ENCODE measurements around the gene PFN3. TPM values are rescaled to one million over a fixed set of nuclear protein-coding genes. Genes with fewer than 3 reads are reported as not detected.

The PFN3 gene
- total RNA-seq, 1 donor from 2014 or later = not detected

- DNase-seq (ENCODE audit: low read depth) = no peak
- H3K27me3 ChIP-seq (ENCODE audit: control insufficient read depth, insufficient read depth, low read length) = peaks cover 25% of the 10 kb centered on the region
Observed at GRCh38 chr5:177385720-177386119, 14.7 kb downstream of the PFN3 start.

GRCh38 chr5:177384134-177384533, 16.3 kb downstream of the PFN3 start, which contains the start of gene SLC34A1:
Gene SLC34A1 (plus strand): TSS chr5:177384434. CDS start chr5:177385742, 1,308 bp downstream.
- H3K4me3 ChIP-seq (ENCODE audit: low read depth, low read length) = no peak within 1 kb of the TSS
- no peak for TF ChIP-seq CTCF (IDR thresholded peaks at IDR 0.05; ENCODE audit: insufficient read depth, low read length, poor library complexity, severe bottlenecking)

More at GRCh38 chr5:177385720-177386119, 14.7 kb downstream of the PFN3 start:
- H3K36me3 ChIP-seq (ENCODE audit: control insufficient read depth, insufficient read depth, low read length) = no peaks in the 10 kb centered on the region
- H3K4me3 ChIP-seq (ENCODE audit: low read depth, low read length) = no peak overlapping the region
- TF ChIP-seq CTCF (IDR thresholded peaks at IDR 0.05; ENCODE audit: insufficient read depth, low read length, poor library complexity, severe bottlenecking) = no peak

GRCh38 chr5:177383181-177383580, 17.3 kb downstream of the PFN3 start:
- no peak for TF ChIP-seq CTCF (IDR thresholded peaks at IDR 0.05; ENCODE audit: insufficient read depth, low read length, poor library complexity, severe bottlenecking)
- peaks cover 24% of the 10 kb centered on the region for H3K27me3 ChIP-seq (ENCODE audit: control insufficient read depth, insufficient read depth, low read length)
- DNase-seq (ENCODE audit: low read depth) = no peak
- no peak overlapping the region for H3K4me3 ChIP-seq (ENCODE audit: low read depth, low read length)
- H3K36me3 ChIP-seq (ENCODE audit: control insufficient read depth, insufficient read depth, low read length) = no peaks in the 10 kb centered on the region

More at GRCh38 chr5:177384134-177384533, 16.3 kb downstream of the PFN3 start, which contains the start of gene SLC34A1:
- no peaks in the 10 kb centered on the region for H3K36me3 ChIP-seq (ENCODE audit: control insufficient read depth, insufficient read depth, low read length)
- no peak for DNase-seq (ENCODE audit: low read depth)
- H3K27me3 ChIP-seq (ENCODE audit: control insufficient read depth, insufficient read depth, low read length) = peaks cover 25% of the 10 kb centered on the region

- Histone ChIP-seq H3K27me3 (ENCODE audit: control insufficient read depth, insufficient read depth, low read length) (peaks cover 22% of the 10 kb centered on the region), H3K36me3 (ENCODE audit: control insufficient read depth, insufficient read depth, low read length) (no peaks in the 10 kb centered on the region), H3K4me3 (ENCODE audit: low read depth, low read length) (no peak overlapping the region)
- no peak for DNase-seq (ENCODE audit: low read depth)
- peak; percentile 8 for TF ChIP-seq CTCF (IDR thresholded peaks at IDR 0.05; ENCODE audit: insufficient read depth, low read length, poor library complexity, severe bottlenecking)
Observed at GRCh38 chr5:177382423-177383029, 17.9 kb downstream of the PFN3 start.

- no peak for DNase-seq (ENCODE audit: low read depth)
- TF ChIP-seq CTCF (IDR thresholded peaks at IDR 0.05; ENCODE audit: insufficient read depth, low read length, poor library complexity, severe bottlenecking) = no peak
- Histone ChIP-seq H3K27me3 (ENCODE audit: control insufficient read depth, insufficient read depth, low read length) (peaks cover 20% of the 10 kb centered on the region), H3K4me3 (ENCODE audit: low read depth, low read length) (no peak overlapping the region), H3K36me3 (ENCODE audit: control insufficient read depth, insufficient read depth, low read length) (no peaks in the 10 kb centered on the region)
Observed at GRCh38 chr5:177380805-177381126, 19.7 kb downstream of the PFN3 start.
